ENCODE measurements around the gene HNRNPDL. TPM values are rescaled to one million over a fixed set of nuclear protein-coding genes. Genes with fewer than 3 reads are reported as not detected.

Gene HNRNPDL
- total RNA-seq, 1 donor from 2014 or later: 185 TPM

GRCh38 chr4:82380344-82380743 is 49.9 kb downstream of the HNRNPDL start:
- no peak for TF ChIP-seq CTCF (IDR thresholded peaks at IDR 0.05; ENCODE audit: insufficient read depth, low read length, poor library complexity, severe bottlenecking)
- H3K27me3 ChIP-seq (ENCODE audit: control insufficient read depth, insufficient read depth, low read length): no peaks in the 10 kb centered on the region
- no peak overlapping the region for H3K4me3 ChIP-seq (ENCODE audit: low read depth, low read length)
- no peaks in the 10 kb centered on the region for H3K36me3 ChIP-seq (ENCODE audit: control insufficient read depth, insufficient read depth, low read length)
- peak; percentile 25 for DNase-seq (ENCODE audit: low read depth)

- no peak overlapping the region for H3K4me3 ChIP-seq (ENCODE audit: low read depth, low read length)
- no peak for TF ChIP-seq CTCF (IDR thresholded peaks at IDR 0.05; ENCODE audit: insufficient read depth, low read length, poor library complexity, severe bottlenecking)
- DNase-seq (ENCODE audit: low read depth): no peak
- no peaks in the 10 kb centered on the region for H3K36me3 ChIP-seq (ENCODE audit: control insufficient read depth, insufficient read depth, low read length)
- no peaks in the 10 kb centered on the region for H3K27me3 ChIP-seq (ENCODE audit: control insufficient read depth, insufficient read depth, low read length)
Observed at GRCh38 chr4:82376109-82376508, 54.2 kb downstream of the HNRNPDL start.

DNA sequence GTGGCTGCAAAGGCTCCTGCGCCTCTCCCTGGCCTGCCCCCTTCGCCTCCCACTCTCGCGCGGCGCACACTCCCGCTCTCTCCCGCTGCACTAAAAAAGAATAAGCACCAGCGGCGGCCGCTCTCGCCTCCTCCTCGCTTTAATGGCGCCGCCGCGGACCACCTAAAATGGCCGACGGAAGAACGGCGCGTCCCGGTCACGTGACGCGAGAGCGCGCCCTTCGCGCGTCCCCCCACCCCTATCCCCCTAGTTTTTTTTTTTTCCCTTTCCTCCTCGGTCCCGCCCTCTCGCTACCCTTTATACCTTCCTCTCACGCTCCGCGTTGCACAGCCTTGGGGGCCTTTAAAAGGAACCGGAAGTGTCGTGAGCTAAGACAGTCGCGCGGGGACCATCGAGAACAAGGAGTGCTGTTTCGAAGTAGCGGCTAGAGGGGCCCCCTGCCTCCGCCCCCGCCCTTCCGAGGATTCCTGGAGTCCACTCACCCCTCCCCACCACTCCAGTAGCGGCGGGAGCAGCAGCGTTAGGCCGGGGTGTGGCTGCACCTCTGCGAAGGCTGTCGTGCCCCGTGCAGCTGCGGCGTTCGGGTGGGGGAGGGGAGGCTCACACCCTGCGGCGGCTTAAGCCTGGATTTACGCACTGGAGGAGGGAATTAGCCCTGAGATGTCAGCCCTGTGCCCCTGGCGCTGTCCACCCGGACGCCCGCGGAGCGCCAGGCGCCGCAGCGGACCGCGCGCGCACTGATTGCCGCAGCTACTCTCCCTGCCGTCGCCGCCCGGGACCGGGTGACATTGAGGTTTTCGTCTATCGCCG is 56.2 kb downstream of the HNRNPDL start, which contains the start of gene HNRNPD:
Gene HNRNPD (minus strand): TSS at position 176 of the 810 bp plus-strand sequence. CDS start 313 bp downstream, outside the sequence.
- no peak for TF ChIP-seq CTCF (IDR thresholded peaks at IDR 0.05; ENCODE audit: insufficient read depth, low read length, poor library complexity, severe bottlenecking)
- peak within 1 kb of the TSS; percentile 90 for H3K4me3 ChIP-seq (ENCODE audit: low read depth, low read length)
- peak; percentile 99 for DNase-seq (ENCODE audit: low read depth)
- no peaks in the 10 kb centered on the region for H3K27me3 ChIP-seq (ENCODE audit: control insufficient read depth, insufficient read depth, low read length)
- no peaks in the 10 kb centered on the region for H3K36me3 ChIP-seq (ENCODE audit: control insufficient read depth, insufficient read depth, low read length)

- no peak for TF ChIP-seq CTCF (IDR thresholded peaks at IDR 0.05; ENCODE audit: insufficient read depth, low read length, poor library complexity, severe bottlenecking)
Observed at GRCh38 chr4:82373486-82373815, 56.8 kb downstream of the HNRNPDL start.

More at GRCh38 chr4:82373486-82373815, 56.8 kb downstream of the HNRNPDL start:
- DNase-seq (ENCODE audit: low read depth): no peak
- no peaks in the 10 kb centered on the region for H3K27me3 ChIP-seq (ENCODE audit: control insufficient read depth, insufficient read depth, low read length)
- no peaks in the 10 kb centered on the region for H3K36me3 ChIP-seq (ENCODE audit: control insufficient read depth, insufficient read depth, low read length)
- H3K4me3 ChIP-seq (ENCODE audit: low read depth, low read length): peak overlapping the region; percentile 90

Other genes with a start within 250 kb of the HNRNPDL start
- gene HNRNPD, start 56.5 kb downstream of the HNRNPDL start, total RNA-seq: 62.8 and 65.5 TPM in 2 replicates
- gene ENOPH1, start 128 bp upstream of the HNRNPDL start, total RNA-seq: 55.3 and 56.3 TPM in 2 replicates
- 4.9 and 5.3 TPM in 2 replicates for gene TMEM150C, start 131.5 kb upstream of the HNRNPDL start, total RNA-seq

Measured in kidney epithelial cell (primary cell).